ENCODE measurements around the gene ATG16L2.

DNA sequence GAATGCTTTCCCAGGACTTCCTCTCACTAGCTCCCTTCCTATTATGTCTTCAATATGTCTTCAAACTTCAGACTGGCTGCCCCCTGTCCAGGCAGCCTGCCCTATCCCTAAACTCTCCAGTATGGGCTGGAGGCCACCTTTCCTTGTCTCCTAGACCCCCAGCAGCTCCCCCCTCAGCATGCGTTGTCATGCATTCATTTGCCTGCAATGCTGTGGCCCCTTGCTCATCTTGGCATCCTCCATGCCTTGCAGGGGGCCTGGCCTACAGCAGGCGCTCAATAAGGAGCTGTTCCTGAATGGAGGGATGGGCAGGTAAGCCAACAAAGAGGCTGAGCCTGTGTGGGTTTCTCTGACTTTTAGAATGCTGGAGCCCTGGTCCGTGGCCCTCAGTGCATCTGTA is 45.6 kb upstream of the ATG16L2 start:
- TF ChIP-seq, protein P1, sequence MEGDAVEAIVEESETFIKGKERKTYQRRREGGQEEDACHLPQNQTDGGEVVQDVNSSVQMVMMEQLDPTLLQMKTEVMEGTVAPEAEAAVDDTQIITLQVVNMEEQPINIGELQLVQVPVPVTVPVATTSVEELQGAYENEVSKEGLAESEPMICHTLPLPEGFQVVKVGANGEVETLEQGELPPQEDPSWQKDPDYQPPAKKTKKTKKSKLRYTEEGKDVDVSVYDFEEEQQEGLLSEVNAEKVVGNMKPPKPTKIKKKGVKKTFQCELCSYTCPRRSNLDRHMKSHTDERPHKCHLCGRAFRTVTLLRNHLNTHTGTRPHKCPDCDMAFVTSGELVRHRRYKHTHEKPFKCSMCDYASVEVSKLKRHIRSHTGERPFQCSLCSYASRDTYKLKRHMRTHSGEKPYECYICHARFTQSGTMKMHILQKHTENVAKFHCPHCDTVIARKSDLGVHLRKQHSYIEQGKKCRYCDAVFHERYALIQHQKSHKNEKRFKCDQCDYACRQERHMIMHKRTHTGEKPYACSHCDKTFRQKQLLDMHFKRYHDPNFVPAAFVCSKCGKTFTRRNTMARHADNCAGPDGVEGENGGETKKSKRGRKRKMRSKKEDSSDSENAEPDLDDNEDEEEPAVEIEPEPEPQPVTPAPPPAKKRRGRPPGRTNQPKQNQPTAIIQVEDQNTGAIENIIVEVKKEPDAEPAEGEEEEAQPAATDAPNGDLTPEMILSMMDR (IDR thresholded peaks at IDR 0.05; ENCODE audit: low read depth, low read length, poor library complexity, severe bottlenecking): no peak
- no peak for TF ChIP-seq EZH2phosphoT487 (IDR thresholded peaks at IDR 0.05; ENCODE audit: borderline replicate concordance, low read length)

Data from DOHH2 (cell line).